ENCODE measurements around the gene NANOS1.

NANOS1 gene

DNA sequence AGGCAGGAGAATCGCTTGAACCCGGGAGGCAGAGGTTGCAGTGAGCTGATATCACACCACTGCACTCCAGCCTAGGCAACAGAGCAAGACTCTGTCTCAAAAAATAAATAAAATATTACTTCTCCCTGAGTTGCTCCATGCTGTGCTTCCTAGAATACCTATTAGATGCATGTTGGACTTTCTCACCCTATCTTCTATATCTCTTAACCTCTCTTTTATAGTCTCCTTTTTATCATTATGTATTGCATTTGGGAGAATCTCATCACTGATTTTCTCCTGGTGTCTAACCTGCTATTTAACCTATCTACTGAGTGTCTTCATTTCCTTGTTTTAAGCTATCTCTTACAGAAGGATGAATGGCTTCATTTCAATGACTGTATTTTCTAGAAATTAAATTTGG lies 32.1 kb upstream of the NANOS1 start:
- Mint-ChIP-seq H3K36me3 (no peaks in the 10 kb centered on the region), H3K4me3 (no peak overlapping the region), H3K27me3 (peaks cover 20 to 41% of the 10 kb centered on the region in 2 donors), H3K27ac (no peak overlapping the region), H3K4me1 (no peaks in the 10 kb centered on the region), H3K9me3 (peaks cover 0 to 2% of the 10 kb centered on the region in 2 donors)
- no peak for DNase-seq
- no peak for ATAC-seq (replicated peaks)

DNA sequence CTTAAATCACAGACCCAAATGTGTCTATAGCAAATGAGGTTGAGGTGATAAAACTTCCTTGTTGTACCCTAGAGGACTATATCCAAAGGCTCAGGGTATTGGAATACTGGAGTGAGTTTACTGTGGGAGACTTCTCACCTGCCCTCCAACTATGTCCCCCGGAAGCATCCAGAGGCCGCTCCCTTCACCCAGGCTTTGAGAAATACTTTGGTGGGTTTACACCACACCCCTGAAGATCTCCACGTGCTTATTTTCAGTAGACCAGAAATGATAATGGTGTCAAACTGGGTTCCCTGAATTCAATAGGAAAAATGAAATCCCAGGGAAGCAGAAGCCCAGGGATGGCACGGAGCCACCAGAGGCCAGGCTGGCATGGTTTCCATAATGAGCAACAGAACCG lies 31.3 kb upstream of the NANOS1 start:
- no peak for ATAC-seq (replicated peaks)
- H3K4me1 Mint-ChIP-seq, result no peaks in the 10 kb centered on the region

DNA sequence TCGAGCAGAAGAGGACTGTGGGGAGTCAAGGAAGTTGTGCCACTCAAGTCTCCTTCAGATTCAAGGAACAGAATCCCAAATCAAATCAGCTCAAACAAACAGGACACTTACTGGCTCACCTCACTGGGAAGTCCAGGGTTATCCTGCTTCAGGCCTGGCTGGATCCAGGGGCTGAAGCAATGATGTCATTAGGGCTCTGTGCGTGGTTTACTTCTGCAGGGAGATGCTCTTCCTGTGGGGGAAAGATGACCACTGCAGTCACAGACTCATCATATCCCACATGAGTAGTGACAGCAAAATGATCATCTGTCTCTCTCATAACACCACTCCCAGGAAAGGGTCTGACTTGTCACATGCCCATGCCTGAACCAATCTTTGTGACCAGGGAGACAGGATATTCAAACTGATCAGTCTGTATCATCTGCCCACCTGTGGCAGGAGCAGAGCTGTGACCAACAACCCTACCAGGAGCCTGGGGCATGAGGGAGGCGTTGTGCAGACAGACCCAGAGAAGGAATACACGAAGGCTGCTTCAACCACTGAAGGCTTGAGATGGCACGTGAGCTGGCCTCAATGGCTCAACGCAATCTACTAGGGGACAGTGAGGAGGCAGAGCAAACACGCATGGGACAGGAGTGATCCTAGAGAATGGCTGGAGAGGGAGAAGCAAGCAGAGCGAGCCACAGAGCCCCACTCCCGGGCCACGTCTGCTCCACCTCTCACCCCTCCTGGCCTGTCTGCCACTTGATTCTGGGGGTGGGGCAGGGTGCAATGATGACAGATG lies 27.6 kb upstream of the NANOS1 start:
- H3K27ac Mint-ChIP-seq, result no peak overlapping the region
- DNase-seq, result no peak
- peaks cover 36 to 44% of the 10 kb centered on the region in 2 donors for H3K27me3 Mint-ChIP-seq
- H3K4me1 Mint-ChIP-seq, result no peaks in the 10 kb centered on the region
- H3K9me3 Mint-ChIP-seq, result peaks cover 0 to 2% of the 10 kb centered on the region in 2 donors
- H3K4me3 Mint-ChIP-seq, result no peak overlapping the region
- no peaks in the 10 kb centered on the region for H3K36me3 Mint-ChIP-seq
- no peak for ATAC-seq (replicated peaks)

More for the DNA sequence above, 31.3 kb upstream of the NANOS1 start:
- Mint-ChIP-seq H3K27ac (no peak overlapping the region), H3K27me3 (peaks cover 22 to 35% of the 10 kb centered on the region in 2 donors), H3K4me3 (no peak overlapping the region), H3K9me3 (peaks cover 0 to 2% of the 10 kb centered on the region in 2 donors), H3K36me3 (no peaks in the 10 kb centered on the region)
- no peak for DNase-seq

DNA sequence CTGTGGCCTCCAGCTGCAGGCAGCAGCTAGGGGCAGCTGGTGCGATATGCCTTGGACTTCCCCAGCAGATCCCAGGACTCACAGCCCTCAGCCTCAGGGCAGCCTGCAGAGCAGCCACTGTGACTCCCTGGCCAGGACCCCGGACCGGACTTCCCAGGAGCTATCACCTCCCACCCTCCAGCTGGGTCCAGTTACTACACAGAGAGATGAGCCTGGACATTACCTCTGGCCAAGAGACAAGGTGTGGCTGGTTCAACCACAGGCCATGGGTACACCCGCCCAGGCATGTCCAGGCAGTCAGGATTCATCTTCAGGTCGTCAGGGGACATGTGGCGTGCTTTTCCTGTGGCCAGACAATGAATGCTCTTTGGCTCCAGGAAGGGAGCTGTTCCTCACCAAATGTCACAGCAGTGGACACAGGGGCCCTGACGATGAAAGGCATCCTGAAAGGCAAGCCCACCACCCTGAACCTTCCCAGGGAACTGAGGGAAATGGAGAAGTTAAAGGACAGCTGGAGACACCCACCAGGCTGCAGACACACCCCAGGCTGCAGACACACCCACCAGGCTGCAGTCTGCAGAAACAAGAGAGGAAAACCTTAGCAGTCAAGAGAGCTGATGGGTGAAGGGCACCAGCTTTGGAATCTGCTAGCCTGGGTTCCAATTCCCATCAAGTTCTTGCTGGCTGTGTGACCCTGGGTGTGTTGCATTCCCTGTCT lies 25.8 kb upstream of the NANOS1 start:
- H3K27ac Mint-ChIP-seq, result no peak overlapping the region
- DNase-seq (no peak), ATAC-seq (replicated peaks) (no peak)
- peaks cover 0 to 2% of the 10 kb centered on the region in 2 donors for H3K9me3 Mint-ChIP-seq
- no peaks in the 10 kb centered on the region for H3K36me3 Mint-ChIP-seq
- no peak overlapping the region for H3K4me3 Mint-ChIP-seq
- no peaks in the 10 kb centered on the region for H3K4me1 Mint-ChIP-seq
- H3K27me3 Mint-ChIP-seq, result peaks cover 32 to 44% of the 10 kb centered on the region in 2 donors

DNA sequence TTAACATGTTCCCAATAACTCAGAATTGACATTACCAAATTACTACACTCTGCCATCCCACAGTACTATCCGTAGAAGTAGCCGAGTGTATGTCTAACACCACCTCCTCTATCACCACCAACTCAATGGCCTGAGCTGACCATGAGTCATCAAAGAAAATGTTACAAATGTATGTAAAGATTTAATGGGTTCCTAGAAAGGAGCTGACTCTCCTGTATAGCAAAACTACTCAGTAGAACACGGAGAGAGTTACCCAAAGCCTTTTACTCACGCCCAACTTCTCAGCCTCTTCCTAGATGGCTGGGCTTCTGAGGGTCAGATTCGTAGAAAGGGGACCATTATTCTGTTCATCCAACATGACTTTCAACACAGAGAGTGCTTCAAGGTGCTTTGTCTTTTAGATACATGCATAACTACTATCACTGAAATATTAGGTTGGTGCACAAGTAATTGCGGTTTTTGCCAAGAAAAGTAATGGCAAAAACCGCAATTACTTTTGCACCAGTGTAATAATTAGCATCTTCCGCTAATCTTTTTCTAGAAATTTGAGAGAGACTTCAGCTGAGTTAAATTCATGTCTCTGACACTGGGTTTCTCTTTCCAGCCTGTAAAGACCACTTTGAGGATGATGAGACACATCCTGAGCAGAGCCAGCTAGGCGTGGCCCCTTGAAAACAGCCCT lies 24.0 kb upstream of the NANOS1 start:
- Mint-ChIP-seq H3K27me3 (peaks cover 38 to 44% of the 10 kb centered on the region in 2 donors), H3K36me3 (no peaks in the 10 kb centered on the region), H3K4me3 (no peak overlapping the region), H3K27ac (no peak overlapping the region), H3K4me1 (no peaks in the 10 kb centered on the region), H3K9me3 (peaks cover 0 to 2% of the 10 kb centered on the region in 2 donors)
- ATAC-seq (replicated peaks) (no peak), DNase-seq (no peak)

DNA sequence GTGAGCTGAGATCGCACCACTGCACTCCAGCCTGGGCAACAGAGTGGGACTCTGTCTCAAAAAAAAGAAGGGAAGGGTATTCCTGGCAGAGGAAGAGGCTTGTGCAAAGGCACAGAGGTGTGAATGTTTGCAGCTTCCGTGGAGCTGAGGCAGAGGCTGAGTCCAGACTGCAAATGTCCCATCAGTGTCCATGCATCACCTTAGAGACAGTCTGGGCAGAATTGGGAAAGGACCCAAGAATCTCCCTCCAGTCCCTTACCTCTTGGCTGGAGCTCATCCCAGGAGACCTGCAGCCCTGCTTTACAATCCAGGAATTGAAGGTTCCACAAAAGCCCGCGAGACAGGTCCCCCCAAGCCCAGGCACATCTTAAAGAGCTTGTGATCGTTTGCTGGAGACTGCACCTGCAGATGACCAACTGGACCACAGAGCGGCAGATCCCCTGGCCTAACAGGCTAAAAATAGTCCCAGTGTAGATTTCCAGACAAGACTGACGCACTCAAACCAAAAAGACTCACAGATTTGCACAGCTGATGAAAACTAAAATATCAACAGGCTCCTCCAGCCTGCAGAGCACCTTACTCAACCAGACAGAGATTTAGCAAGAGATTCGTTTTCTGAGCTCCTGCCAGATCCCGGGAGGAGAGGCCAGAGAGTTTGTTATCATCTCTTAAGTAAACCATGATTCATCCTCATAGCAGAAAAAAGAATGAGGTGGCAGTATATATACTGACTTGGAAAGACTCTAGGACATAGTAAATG lies 22.9 kb upstream of the NANOS1 start:
- Mint-ChIP-seq H3K36me3 (no peaks in the 10 kb centered on the region), H3K9me3 (no peaks in the 10 kb centered on the region), H3K27me3 (peaks cover 40 to 48% of the 10 kb centered on the region in 2 donors), H3K4me3 (no peak overlapping the region), H3K27ac (no peak overlapping the region), H3K4me1 (no peaks in the 10 kb centered on the region)
- no peak for ATAC-seq (replicated peaks)
- DNase-seq, result no peak

DNA sequence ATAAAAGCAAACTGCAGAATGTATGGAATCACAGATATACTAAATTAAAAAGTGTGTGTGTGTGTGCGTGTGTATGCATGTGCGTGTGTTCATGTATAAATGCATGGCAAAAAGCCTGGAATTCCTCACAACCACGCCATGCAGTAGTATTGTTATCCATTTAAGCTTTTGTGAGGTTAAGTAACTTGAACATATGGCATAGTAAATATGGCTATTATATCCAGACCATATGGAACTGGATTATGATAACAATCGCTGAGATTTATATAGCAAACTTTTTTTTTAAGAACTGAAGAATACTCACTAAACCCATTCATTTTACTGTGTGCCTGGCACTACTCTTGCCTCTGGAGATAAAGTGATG lies 22.3 kb upstream of the NANOS1 start:
- Mint-ChIP-seq H3K9me3 (no peaks in the 10 kb centered on the region), H3K27ac (no peak overlapping the region), H3K36me3 (no peaks in the 10 kb centered on the region), H3K4me1 (no peaks in the 10 kb centered on the region), H3K27me3 (peaks cover 36 to 43% of the 10 kb centered on the region in 2 donors), H3K4me3 (no peak overlapping the region)
- DNase-seq (no peak), ATAC-seq (replicated peaks) (no peak)

DNA sequence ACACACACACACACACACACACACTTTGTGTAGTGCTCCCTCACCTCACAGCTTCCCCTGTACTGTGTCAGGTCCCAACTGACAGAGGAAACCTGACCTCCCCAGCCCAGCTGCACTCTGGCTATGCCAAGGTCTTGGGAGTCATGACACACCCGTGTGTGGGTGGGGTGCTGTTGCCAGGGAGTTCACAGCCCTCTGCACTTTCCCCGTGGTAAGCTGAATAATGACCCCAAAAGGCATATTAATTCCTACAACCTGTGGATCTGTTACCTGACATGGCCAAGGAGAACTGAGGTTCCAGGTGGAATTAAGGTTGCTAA lies 8.9 kb upstream of the NANOS1 start:
- Mint-ChIP-seq H3K36me3 (peaks cover 0 to 2% of the 10 kb centered on the region in 2 donors), H3K9me3 (peaks cover 4 to 9% of the 10 kb centered on the region in 2 donors), H3K27ac (no peak overlapping the region), H3K4me3 (no peak overlapping the region), H3K27me3 (peaks cover 42 to 63% of the 10 kb centered on the region in 2 donors), H3K4me1 (no peaks in the 10 kb centered on the region)
- DNase-seq (no peak), ATAC-seq (replicated peaks) (no peak)

DNA sequence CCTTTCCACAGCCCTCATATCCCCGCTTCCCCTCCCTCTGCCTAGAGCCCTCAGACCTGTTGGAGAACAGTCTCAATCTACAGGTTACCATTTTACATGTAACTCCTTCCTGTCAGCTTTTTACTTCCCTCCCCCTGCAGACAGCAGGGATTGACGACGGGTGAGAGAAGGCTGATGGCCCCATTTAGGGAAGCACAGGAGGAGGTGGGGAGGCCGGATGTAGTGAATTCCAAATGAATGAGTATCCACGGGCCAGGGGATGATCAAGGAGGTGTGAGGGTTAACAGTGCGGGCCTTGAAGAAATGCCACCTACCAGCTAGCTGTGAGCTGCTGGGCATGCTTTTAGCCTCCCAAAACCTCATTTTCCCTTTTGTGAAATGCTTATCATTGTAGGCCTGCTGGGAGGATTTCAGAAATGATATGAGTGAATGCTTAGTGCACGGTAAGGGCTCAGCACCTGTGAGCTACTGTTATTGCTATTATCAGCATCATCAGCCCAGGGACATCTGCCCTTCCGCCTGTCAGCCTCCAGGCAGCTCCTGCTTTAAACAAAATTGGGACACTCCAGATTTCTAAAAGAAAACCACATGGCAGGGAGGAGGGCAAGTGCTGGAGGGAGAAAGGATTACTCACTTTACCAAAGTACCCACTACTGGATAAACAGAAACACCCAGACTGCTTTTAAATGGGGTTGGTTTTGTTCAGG lies 6.5 kb upstream of the NANOS1 start:
- DNase-seq, result no peak
- Mint-ChIP-seq H3K27ac (no peak overlapping the region), H3K36me3 (peaks cover 0 to 2% of the 10 kb centered on the region in 2 donors), H3K9me3 (peaks cover 4 to 9% of the 10 kb centered on the region in 2 donors), H3K27me3 (peaks cover 47 to 80% of the 10 kb centered on the region in 2 donors), H3K4me1 (no peaks in the 10 kb centered on the region), H3K4me3 (no peak overlapping the region)
- no peak for ATAC-seq (replicated peaks)

DNA sequence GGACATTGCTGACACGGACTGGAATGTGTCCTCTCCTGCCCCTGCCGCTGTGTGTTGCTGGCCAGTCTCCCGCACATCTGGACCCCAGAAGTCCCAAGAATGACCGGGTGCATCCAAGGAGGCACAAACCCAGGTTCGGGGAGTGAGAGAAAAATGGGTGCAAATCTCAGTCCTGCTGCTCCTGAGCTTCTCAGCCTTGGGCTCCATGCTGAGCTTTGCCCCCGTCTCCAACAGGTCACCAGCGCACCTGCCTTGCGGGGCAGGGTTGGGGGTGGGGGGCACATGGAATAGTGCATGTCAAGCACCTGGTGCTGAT lies 6.0 kb upstream of the NANOS1 start:
- H3K36me3 Mint-ChIP-seq, result peaks cover 0 to 2% of the 10 kb centered on the region in 2 donors
- peaks cover 49 to 80% of the 10 kb centered on the region in 2 donors for H3K27me3 Mint-ChIP-seq
- H3K4me3 Mint-ChIP-seq, result no peak overlapping the region
- H3K4me1 Mint-ChIP-seq, result no peaks in the 10 kb centered on the region
- peaks cover 4 to 7% of the 10 kb centered on the region in 2 donors for H3K9me3 Mint-ChIP-seq
- H3K27ac Mint-ChIP-seq, result no peak overlapping the region
- ATAC-seq (replicated peaks) (no peak), DNase-seq (no peak)

DNA sequence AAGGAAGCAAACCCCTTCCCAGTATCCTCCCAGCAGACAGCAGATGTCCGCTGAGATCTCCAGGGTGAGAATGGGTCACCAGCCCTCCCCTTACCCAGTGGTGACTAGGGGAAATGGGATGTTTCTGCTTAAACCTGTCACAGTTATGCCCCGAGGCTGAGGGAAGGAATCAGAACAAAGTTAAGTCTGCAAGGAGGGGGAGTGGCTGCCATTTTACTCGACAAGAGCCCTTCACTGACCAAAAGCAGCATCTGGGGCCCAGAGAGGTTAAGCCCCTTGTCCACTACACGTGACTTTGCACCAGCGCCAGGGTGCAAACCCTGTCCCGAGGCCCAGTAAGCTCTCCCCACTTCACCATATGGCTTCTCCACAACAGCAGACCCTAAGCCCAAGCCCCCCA lies 4.6 kb upstream of the NANOS1 start:
- H3K36me3 Mint-ChIP-seq, result no peaks in the 10 kb centered on the region
- no peak for DNase-seq
- H3K9me3 Mint-ChIP-seq, result no peaks in the 10 kb centered on the region
- no peak for ATAC-seq (replicated peaks)
- no peak overlapping the region for H3K4me3 Mint-ChIP-seq
- no peaks in the 10 kb centered on the region for H3K4me1 Mint-ChIP-seq
- no peak overlapping the region for H3K27ac Mint-ChIP-seq
- H3K27me3 Mint-ChIP-seq, result peaks cover 43 to 74% of the 10 kb centered on the region in 2 donors

DNA sequence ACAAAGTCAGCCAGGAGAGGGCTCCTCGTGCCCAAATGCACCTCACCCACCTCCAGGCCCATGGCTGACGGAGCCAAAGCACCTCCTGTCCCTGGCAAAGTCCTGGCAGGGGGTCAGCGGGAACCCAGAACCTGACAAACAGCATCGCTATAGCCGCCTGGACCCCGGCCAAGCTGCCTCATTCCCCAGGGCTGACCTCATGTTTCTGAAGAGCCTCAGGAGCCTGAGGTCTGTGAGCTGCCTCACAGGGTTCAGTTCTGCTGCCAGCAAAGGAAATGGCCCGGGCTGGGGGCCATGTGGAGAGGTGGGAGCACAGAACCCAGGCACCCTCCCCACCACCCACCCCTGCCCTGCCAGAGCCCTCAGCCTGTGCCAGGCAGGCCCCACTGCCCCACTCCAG lies 4.2 kb upstream of the NANOS1 start:
- no peak for DNase-seq
- ATAC-seq (replicated peaks), result no peak
- Mint-ChIP-seq H3K9me3 (no peaks in the 10 kb centered on the region), H3K4me1 (no peaks in the 10 kb centered on the region), H3K27me3 (peaks cover 41 to 72% of the 10 kb centered on the region in 2 donors), H3K27ac (no peak overlapping the region), H3K36me3 (no peaks in the 10 kb centered on the region), H3K4me3 (no peak overlapping the region)

DNA sequence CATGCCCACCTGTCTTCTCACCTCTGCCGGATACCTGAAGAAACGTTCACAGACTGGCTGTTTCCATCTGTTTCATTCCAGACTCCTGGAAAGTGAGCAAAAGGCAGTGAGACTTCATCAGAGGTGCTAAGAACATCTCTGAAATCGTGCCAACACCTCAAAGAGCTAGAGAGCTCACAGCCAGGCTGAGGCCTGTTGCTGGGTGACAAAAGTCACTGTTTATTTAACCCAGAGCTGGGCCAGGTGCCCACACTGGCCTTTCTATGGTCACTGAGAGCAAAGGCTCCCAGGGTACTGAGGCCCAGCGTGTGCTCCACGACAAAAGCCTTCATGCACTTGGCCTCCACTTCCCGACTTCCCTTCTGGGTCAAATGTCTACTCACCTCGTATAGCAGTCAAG lies 3.7 kb upstream of the NANOS1 start:
- H3K36me3 Mint-ChIP-seq, result no peaks in the 10 kb centered on the region
- no peak for DNase-seq
- H3K4me3 Mint-ChIP-seq, result no peak overlapping the region
- peaks cover 38 to 68% of the 10 kb centered on the region in 2 donors for H3K27me3 Mint-ChIP-seq
- H3K9me3 Mint-ChIP-seq, result no peaks in the 10 kb centered on the region
- H3K27ac Mint-ChIP-seq, result no peak overlapping the region
- peaks cover 0 to 3% of the 10 kb centered on the region in 2 donors for H3K4me1 Mint-ChIP-seq
- ATAC-seq (replicated peaks), result no peak
